Measurements from ENCODE around the gene IGF2. TPM values are rescaled to one million over a fixed set of nuclear protein-coding genes. Genes with fewer than 3 reads are reported as not detected.

The IGF2 gene
- total and polyA plus RNA-seq, 2 of the 8 experiments (the other 6 are each of a cell fraction or from before 2014, with no cell fraction given): 0.74 to 1.5 TPM

GRCh38 chr11:2167141-2168045 is 28.2 kb upstream of the IGF2 start (continued):
- no peak for TF ChIP-seq SIX5 (IDR thresholded peaks at IDR 0.05; ENCODE audit: low read depth, low read length)
- TF ChIP-seq, protein P1, sequence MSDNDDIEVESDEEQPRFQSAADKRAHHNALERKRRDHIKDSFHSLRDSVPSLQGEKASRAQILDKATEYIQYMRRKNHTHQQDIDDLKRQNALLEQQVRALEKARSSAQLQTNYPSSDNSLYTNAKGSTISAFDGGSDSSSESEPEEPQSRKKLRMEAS (IDR thresholded peaks at IDR 0.05): no peak
- TF ChIP-seq SAP30 (IDR thresholded peaks at IDR 0.05; ENCODE audit: insufficient read depth, insufficient replicate concordance, low read length): no peak
- no peak for TF ChIP-seq PHF8 (conservative IDR thresholded peaks at IDR 0.05; ENCODE audit: low read depth, low read length)
- no peak for TF ChIP-seq HDAC2 (IDR thresholded peaks at IDR 0.05; ENCODE audit: borderline replicate concordance in 1 of 2, low read depth in 2 of 2, low read length in 2 of 2)
- no peak for TF ChIP-seq TBP (IDR thresholded peaks at IDR 0.05; ENCODE audit: low read depth, low read length)

All from H1 (cell line).